ENCODE measurements around the gene SLC47A2. TPM values are rescaled to one million over a fixed set of nuclear protein-coding genes. Genes with fewer than 3 reads are reported as not detected.

The SLC47A2 gene
- total and polyA plus RNA-seq, 2 of the 13 experiments (the other 11 are each of a cell fraction or from before 2014, with no cell fraction given) = 0.04 TPM; not detected in 1

GRCh38 chr17:19703828-19704613 is 12.4 kb downstream of the SLC47A2 start:
- POLR2A ChIA-PET = interaction anchor here (0.6 to 2.0 kb wide), 7 partner anchors 15 to 170 kb away, joined by 3 to 12 read pairs (median 3); partner anchors contain the start of gene ALDH3A2
- peak; percentile 74 for FAIRE-seq
- no peak for TF ChIP-seq ZBTB4 (CRISPR knock-in tag; IDR thresholded peaks at IDR 0.05; ENCODE audit: borderline replicate concordance)
- no peak for TF ChIP-seq NFE2 (CRISPR knock-in tag; IDR thresholded peaks at IDR 0.05)
- no peak for TF ChIP-seq IRX3 (CRISPR knock-in tag; IDR thresholded peaks at IDR 0.05; ENCODE audit: borderline replicate concordance, low read depth)
- TF ChIP-seq ZBED4 (CRISPR knock-in tag; IDR thresholded peaks at IDR 0.05; ENCODE audit: borderline replicate concordance) = no peak
- TF ChIP-seq ZNF619 (CRISPR knock-in tag; IDR thresholded peaks at IDR 0.05) = no peak
- no peak for TF ChIP-seq ZNF260 (CRISPR knock-in tag; IDR thresholded peaks at IDR 0.05; ENCODE audit: borderline replicate concordance, low read depth)
- no peak for TF ChIP-seq ZNF101 (CRISPR knock-in tag; IDR thresholded peaks at IDR 0.05; ENCODE audit: borderline replicate concordance, low read depth)
- TF ChIP-seq MBNL3 (CRISPR knock-in tag; conservative IDR thresholded peaks at IDR 0.05) = no peak
- TF ChIP-seq SNAPC2 (CRISPR knock-in tag; IDR thresholded peaks at IDR 0.05) = no peak
- peak; percentile 17 for TF ChIP-seq SKI (IDR thresholded peaks at IDR 0.05; ENCODE audit: partially characterized antibody)
- no peak for TF ChIP-seq CBX2 (IDR thresholded peaks at IDR 0.05; ENCODE audit: low read depth, low read length)
- no peak for TF ChIP-seq CBX2 (CRISPR knock-in tag; IDR thresholded peaks at IDR 0.05; ENCODE audit: low read depth)
- 0 out of 2 replicates have a peak, but pooled peaks have one; percentile 44 for TF ChIP-seq MXD1 (CRISPR knock-in tag; IDR thresholded peaks at IDR 0.05)
- TF ChIP-seq ZNF747 (CRISPR knock-in tag; IDR thresholded peaks at IDR 0.05; ENCODE audit: borderline replicate concordance) = no peak
- TF ChIP-seq KMT2B (CRISPR knock-in tag; IDR thresholded peaks at IDR 0.05) = no peak
- TF ChIP-seq ZNF713 (CRISPR knock-in tag; IDR thresholded peaks at IDR 0.05) = no peak

More at GRCh38 chr17:19703828-19704613, 12.4 kb downstream of the SLC47A2 start:
- Histone ChIP-seq H3K27me3 (ENCODE audit: control insufficient read depth in 1 of 2, insufficient read depth in 2 of 2, low read length in 2 of 2) (peaks cover 0 to 15% of the 10 kb centered on the region in 2 experiments; a peak in 4 of 5 replicates), H2AFZ (ENCODE audit: low read length) (no peak overlapping the region), H3K36me3 (replicated peaks in 1 of 2; ENCODE audit: control insufficient read depth in 1 of 2, insufficient read depth in 2 of 2, low read length in 2 of 2) (no peaks in the 10 kb centered on the region), H3K79me2 (ENCODE audit: insufficient read depth, low read length) (no peaks in the 10 kb centered on the region), H3K9me3 (ENCODE audit: low read length) (no peaks in the 10 kb centered on the region), H3K27ac (ENCODE audit: extremely low read length, insufficient read depth, low read length) (no peak overlapping the region), H3K9ac (ENCODE audit: insufficient read depth, low read depth, low read length) (peak overlapping the region; percentile 53), H3K4me1 (ENCODE audit: insufficient read depth, low read length) (peaks cover 68% of the 10 kb centered on the region), H3K4me2 (ENCODE audit: low read depth, low read length) (peak overlapping the region; percentile 91), H4K20me1 (ENCODE audit: insufficient read depth, low read length) (no peaks in the 10 kb centered on the region), H3K4me3 (replicated peaks in 1 of 3; ENCODE audit: insufficient read depth in 1 of 3, low read depth in 2 of 3, low read length in 3 of 3) (peak overlapping the region; percentile 10 to 65 (median 13); a peak in 3 of 6 replicates)
- CTCF ChIA-PET (ENCODE audit: low intra/inter-chr PET ratio, low total read pairs) = interaction anchor here (0.8 kb wide), 1 partner anchor 59 kb away, joined by 3 read pairs; no protein-coding TSS in a partner anchor
- ATAC-seq (peak; percentile 73), DNase-seq (ENCODE audit: low spot score) (peak; percentile 80)
- intact Hi-C loops (cut with micrococcal nuclease; ENCODE audit: unreplicated experiment) = loop anchor here (2.0 kb wide), 1 partner anchor 59 kb away; no protein-coding TSS in a partner anchor
- in situ Hi-C loops (cut with HindIII; ENCODE audit: extremely low pct_ligation_motif_present, low pct_unique_long_range_greater_than_20kb) = loop anchor here (25.0 kb wide), 1 partner anchor 192 kb away; no protein-coding TSS in a partner anchor
- 5% methylated on average over 8 of the region's 17 CpGs for WGBS (ENCODE audit: low lambda C conversion rate)
- no TSS peak for BruUV-seq (replicated peaks)
